Keratinocyte (primary cell): ENCODE data around the gene SLC9A8. TPM values are rescaled to one million over a fixed set of nuclear protein-coding genes. Genes with fewer than 3 reads are reported as not detected.

ENCODE experiments used
- DNase-seq: peaks from one replicate; pipeline ENCODE4 v3.0.0-alpha.2; 2011; ENCODE audit warnings: low read depth, missing footprints, low spot score
- FAIRE-seq: peaks from 2 replicates; lab custom pipeline; 2011; peaks lifted over from hg19 to GRCh38; lab: Jason Lieb, UNC
- H2AFZ ChIP-seq: 2 replicates; pipeline ENCODE4 v1.6.0; 2012; ENCODE audit warnings: low read length, control low read depth, inconsistent platforms; ENCODE audit not compliant: control insufficient read depth
- H3K27ac ChIP-seq: 2 replicates; pipeline ENCODE4 v1.5.1; 2011; ENCODE audit warnings: low read length; ENCODE audit not compliant: control insufficient read depth, insufficient read depth
- H3K27me3 ChIP-seq: 3 replicates; pipeline ENCODE4 v1.6.0; 2011; ENCODE audit warnings: low read length; ENCODE audit not compliant: control insufficient read depth, insufficient read depth; ENCODE audit errors: extremely low read depth
- H3K36me3 ChIP-seq, 2 experiments: 2 replicates in 1 of 2; 3 replicates in 1 of 2; pipeline ENCODE4 v1.5.1; 2011; ENCODE audit warnings: low read length in 2 of 2, mild to moderate bottlenecking in 1 of 2; ENCODE audit not compliant: control insufficient read depth in 2 of 2, insufficient read depth in 2 of 2; ENCODE audit errors: extremely low read depth in 1 of 2
- H3K4me1 ChIP-seq: 3 replicates; pipeline ENCODE4 v1.5.1; 2011; ENCODE audit warnings: low read length; ENCODE audit not compliant: control insufficient read depth, insufficient read depth; ENCODE audit errors: extremely low read depth
- H3K4me2 ChIP-seq: 3 replicates; pipeline ENCODE4 v1.6.0; 2011; ENCODE audit warnings: low read depth, low read length; ENCODE audit not compliant: control insufficient read depth, insufficient read depth; ENCODE audit errors: extremely low read depth
- H3K4me3 ChIP-seq, 3 experiments: fragments of 200-600 bp in 1 of 3; sonication (generic) in 1 of 3; 2 replicates in 2 of 3; 3 replicates in 1 of 3; pipeline ENCODE4 v1.5.1; 2011 to 2016; ENCODE audit warnings: low read length in 3 of 3, mild to moderate bottlenecking in 3 of 3, control low read depth in 2 of 3, inconsistent platforms in 1 of 3, low read depth in 1 of 3, mixed read lengths in 1 of 3, mixed run types in 1 of 3, moderate library complexity in 1 of 3; ENCODE audit not compliant: control insufficient read depth in 2 of 3, insufficient read depth in 2 of 3; ENCODE audit errors: extremely low read depth in 1 of 3
- H3K79me2 ChIP-seq: 2 replicates; pipeline ENCODE4 v1.6.0; 2012; ENCODE audit warnings: low read length; ENCODE audit not compliant: control insufficient read depth, insufficient read depth
- H3K9ac ChIP-seq: 3 replicates; pipeline ENCODE4 v1.6.0; 2011; ENCODE audit warnings: low read length; ENCODE audit not compliant: control insufficient read depth, insufficient read depth; ENCODE audit errors: extremely low read depth
- H3K9me1 ChIP-seq: 3 replicates; pipeline ENCODE4 v1.6.0; 2011; ENCODE audit warnings: low read length; ENCODE audit not compliant: control insufficient read depth, insufficient read depth; ENCODE audit errors: extremely low read depth
- H3K9me3 ChIP-seq: 2 replicates; pipeline ENCODE4 v1.5.1; 2012; ENCODE audit warnings: low read depth, low read length; ENCODE audit not compliant: control insufficient read depth
- H4K20me1 ChIP-seq: 3 replicates; pipeline ENCODE4 v1.6.0; 2011; ENCODE audit warnings: low read length; ENCODE audit not compliant: control insufficient read depth, insufficient read depth; ENCODE audit errors: extremely low read depth
- EZH2 ChIP-seq: IDR thresholded peaks from one replicate; pipeline ENCODE4 v1.6.1; 2012; ENCODE audit warnings: inconsistent platforms, mild to moderate bottlenecking, low read length, moderate library complexity
- dilution Hi-C: fragments of 300-500 bp; cut with MboI; formaldehyde crosslinking; loops from one replicate; pipeline ENCODE4 v1.7.0; 2020; ENCODE audit warnings: low sequenced_read_pairs; ENCODE audit not compliant: extremely low pct_ligation_motif_present
- polyA plus RNA-seq, 5 experiments: library from polyadenylated mRNA; depleted of rRNA in 3 of 5; stranded (reverse) in 3 of 5; stranded (forward) in 1 of 5; unstranded in 1 of 5; fragments of >200 nt; gene quantifications; 1 replicate in 1 of 5; 2 replicates in 3 of 5; 3 replicates in 1 of 5; pipeline versions ENCODE4 v1.2.1 to v1.2.3, GENCODE V29; 2011 to 2012; ENCODE audit warnings: missing spikeins in 2 of 5, low read depth in 1 of 5, low replicate concordance in 1 of 5
- TF ChIP-seq, protein P1 (sequence below), 3 experiments: IDR thresholded peaks in 1 of 3; conservative IDR thresholded peaks in 1 of 3; optimal IDR thresholded peaks in 1 of 3; 2 replicates in 2 of 3; 3 replicates in 1 of 3; pipeline versions ENCODE3 to v1.5.1; 2011; ENCODE audit warnings: low read length in 3 of 3, mild to moderate bottlenecking in 3 of 3, moderate library complexity in 2 of 3, control low read depth in 1 of 3, inconsistent platforms in 1 of 3; ENCODE audit not compliant: insufficient read depth in 2 of 3; ENCODE audit errors: extremely low read depth in 1 of 3

The SLC9A8 gene
- polyA plus RNA-seq, 1 donor (not counting 4 experiments of a cell fraction or from before 2014, with no cell fraction given) = 1.9 TPM

GRCh38 chr20:49880177-49880576 is 67.5 kb downstream of the SLC9A8 start:
- Histone ChIP-seq H2AFZ (no peak overlapping the region), H4K20me1 (no peaks in the 10 kb centered on the region), H3K27me3 (no peaks in the 10 kb centered on the region), H3K4me1 (no peaks in the 10 kb centered on the region), H3K9me3 (no peaks in the 10 kb centered on the region), H3K9ac (no peak overlapping the region), H3K79me2 (no peaks in the 10 kb centered on the region), H3K36me3 (peaks cover 10% of the 10 kb centered on the region in 2 experiments), H3K4me3 (no peak overlapping the region), H3K9me1 (no peaks in the 10 kb centered on the region), H3K27ac (no peak overlapping the region), H3K4me2 (no peak overlapping the region)
- dilution Hi-C loops = no loop called here
- FAIRE-seq (no peak), DNase-seq (no peak)
- no peak for TF ChIP-seq EZH2
- TF ChIP-seq, protein P1, sequence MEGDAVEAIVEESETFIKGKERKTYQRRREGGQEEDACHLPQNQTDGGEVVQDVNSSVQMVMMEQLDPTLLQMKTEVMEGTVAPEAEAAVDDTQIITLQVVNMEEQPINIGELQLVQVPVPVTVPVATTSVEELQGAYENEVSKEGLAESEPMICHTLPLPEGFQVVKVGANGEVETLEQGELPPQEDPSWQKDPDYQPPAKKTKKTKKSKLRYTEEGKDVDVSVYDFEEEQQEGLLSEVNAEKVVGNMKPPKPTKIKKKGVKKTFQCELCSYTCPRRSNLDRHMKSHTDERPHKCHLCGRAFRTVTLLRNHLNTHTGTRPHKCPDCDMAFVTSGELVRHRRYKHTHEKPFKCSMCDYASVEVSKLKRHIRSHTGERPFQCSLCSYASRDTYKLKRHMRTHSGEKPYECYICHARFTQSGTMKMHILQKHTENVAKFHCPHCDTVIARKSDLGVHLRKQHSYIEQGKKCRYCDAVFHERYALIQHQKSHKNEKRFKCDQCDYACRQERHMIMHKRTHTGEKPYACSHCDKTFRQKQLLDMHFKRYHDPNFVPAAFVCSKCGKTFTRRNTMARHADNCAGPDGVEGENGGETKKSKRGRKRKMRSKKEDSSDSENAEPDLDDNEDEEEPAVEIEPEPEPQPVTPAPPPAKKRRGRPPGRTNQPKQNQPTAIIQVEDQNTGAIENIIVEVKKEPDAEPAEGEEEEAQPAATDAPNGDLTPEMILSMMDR (optimal IDR thresholded peaks at IDR 0.05 in 1 of 3, IDR thresholded peaks at IDR 0.05 in 1 of 3, conservative IDR thresholded peaks at IDR 0.05 in 1 of 3; ENCODE audit: extremely low read depth in 1 of 3, insufficient read depth in 2 of 3, low read length in 3 of 3) = no peak

DNA sequence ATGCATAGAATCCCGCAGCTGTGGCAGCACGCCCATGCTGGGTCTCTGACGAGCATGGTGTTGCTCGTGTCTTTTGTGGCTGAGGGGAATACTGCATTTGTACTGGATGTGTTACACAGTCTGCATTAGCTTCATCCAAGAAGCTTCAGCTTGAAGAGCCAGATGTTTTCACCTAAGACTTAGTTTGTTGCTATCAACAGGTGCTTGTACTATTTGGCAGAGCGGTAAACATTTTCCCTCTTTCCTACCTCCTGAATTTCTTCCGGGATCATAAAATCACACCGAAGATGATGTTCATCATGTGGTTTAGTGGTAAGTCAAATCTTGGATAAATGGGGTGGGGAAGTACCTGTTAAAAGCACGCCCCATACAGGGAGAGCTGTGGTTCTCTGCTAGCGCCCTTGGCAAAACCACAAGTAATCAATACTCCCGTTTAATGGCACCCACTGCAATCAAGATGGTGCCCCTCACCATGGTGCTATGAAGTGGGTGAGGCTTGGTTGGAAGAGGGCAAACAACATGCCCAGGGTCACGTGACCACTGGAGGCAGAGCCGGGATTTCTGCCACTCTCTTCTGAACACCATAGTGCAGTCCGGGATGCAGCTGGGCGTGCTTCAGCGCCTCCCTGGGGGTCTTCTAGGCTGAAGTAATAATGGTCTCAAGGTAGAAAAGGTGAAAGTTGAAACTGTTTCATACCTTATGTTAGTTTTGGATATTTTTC is 68.3 kb downstream of the SLC9A8 start:
- Histone ChIP-seq H3K4me3 (no peak overlapping the region), H2AFZ (no peak overlapping the region), H3K36me3 (peaks cover 10 to 13% of the 10 kb centered on the region in 2 experiments), H3K4me1 (no peaks in the 10 kb centered on the region), H3K79me2 (no peaks in the 10 kb centered on the region), H3K9ac (no peak overlapping the region), H3K27me3 (no peaks in the 10 kb centered on the region), H3K9me1 (no peaks in the 10 kb centered on the region), H3K4me2 (no peak overlapping the region), H3K27ac (no peak overlapping the region), H4K20me1 (no peaks in the 10 kb centered on the region), H3K9me3 (no peaks in the 10 kb centered on the region)
- TF ChIP-seq, protein P1 (optimal IDR thresholded peaks at IDR 0.05 in 1 of 3, IDR thresholded peaks at IDR 0.05 in 1 of 3, conservative IDR thresholded peaks at IDR 0.05 in 1 of 3; ENCODE audit: extremely low read depth in 1 of 3, insufficient read depth in 2 of 3, low read length in 3 of 3) = no peak
- no peak for TF ChIP-seq EZH2
- dilution Hi-C loops = no loop called here
- FAIRE-seq = no peak
- DNase-seq = no peak
